Keratinocyte (primary cell): Measurements from ENCODE around the gene CSNK1D.

Source experiments
- EZH2 ChIP-seq: IDR thresholded peaks from one replicate; pipeline ENCODE4 v1.6.1; 2012; ENCODE audit warnings: inconsistent platforms, mild to moderate bottlenecking, low read length, moderate library complexity
- TF ChIP-seq, protein P1 (sequence below), 3 experiments: IDR thresholded peaks in 1 of 3; conservative IDR thresholded peaks in 1 of 3; optimal IDR thresholded peaks in 1 of 3; 2 replicates in 2 of 3; 3 replicates in 1 of 3; pipeline versions ENCODE3 to v1.5.1; 2011; ENCODE audit warnings: low read length in 3 of 3, mild to moderate bottlenecking in 3 of 3, moderate library complexity in 2 of 3, control low read depth in 1 of 3, inconsistent platforms in 1 of 3; ENCODE audit not compliant: insufficient read depth in 2 of 3; ENCODE audit errors: extremely low read depth in 1 of 3

DNA sequence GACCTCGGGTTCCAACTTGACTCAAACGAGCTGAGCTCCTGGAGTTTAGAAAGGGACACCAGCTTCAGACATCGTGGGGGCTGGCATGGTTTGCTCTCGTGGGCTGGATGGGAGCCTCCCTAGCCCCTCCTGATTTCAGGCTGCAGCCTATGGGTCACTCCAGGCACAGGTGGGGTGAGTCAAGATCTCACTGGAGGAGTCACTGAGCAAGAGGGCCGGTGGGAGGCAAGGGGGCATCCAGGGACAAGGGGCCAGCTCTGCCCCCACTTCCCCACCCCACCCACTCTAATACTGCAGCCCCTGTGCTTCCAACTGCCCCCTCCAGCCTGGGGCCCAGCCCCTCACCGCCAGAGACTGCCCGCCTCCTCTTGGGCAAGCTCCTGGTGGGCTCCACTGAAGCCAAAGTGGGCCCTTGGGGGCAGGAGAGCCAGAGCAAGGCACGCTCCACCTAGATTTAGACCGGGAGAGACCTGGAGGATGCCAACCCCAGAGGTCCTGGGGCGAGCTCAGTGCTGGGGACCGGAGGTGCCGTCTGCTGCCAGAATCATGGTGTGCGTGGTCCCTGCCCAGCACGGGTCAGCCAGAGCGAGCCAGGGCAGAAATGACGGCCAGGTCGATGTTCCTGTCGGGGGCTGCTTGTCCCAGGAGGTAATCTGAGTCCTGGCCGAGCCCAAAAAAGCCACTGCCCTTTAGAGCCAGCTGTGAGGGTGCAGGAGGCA lies 38.3 kb downstream of the CSNK1D start:
- TF ChIP-seq, protein P1, sequence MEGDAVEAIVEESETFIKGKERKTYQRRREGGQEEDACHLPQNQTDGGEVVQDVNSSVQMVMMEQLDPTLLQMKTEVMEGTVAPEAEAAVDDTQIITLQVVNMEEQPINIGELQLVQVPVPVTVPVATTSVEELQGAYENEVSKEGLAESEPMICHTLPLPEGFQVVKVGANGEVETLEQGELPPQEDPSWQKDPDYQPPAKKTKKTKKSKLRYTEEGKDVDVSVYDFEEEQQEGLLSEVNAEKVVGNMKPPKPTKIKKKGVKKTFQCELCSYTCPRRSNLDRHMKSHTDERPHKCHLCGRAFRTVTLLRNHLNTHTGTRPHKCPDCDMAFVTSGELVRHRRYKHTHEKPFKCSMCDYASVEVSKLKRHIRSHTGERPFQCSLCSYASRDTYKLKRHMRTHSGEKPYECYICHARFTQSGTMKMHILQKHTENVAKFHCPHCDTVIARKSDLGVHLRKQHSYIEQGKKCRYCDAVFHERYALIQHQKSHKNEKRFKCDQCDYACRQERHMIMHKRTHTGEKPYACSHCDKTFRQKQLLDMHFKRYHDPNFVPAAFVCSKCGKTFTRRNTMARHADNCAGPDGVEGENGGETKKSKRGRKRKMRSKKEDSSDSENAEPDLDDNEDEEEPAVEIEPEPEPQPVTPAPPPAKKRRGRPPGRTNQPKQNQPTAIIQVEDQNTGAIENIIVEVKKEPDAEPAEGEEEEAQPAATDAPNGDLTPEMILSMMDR (optimal IDR thresholded peaks at IDR 0.05 in 1 of 3, IDR thresholded peaks at IDR 0.05 in 1 of 3, conservative IDR thresholded peaks at IDR 0.05 in 1 of 3; ENCODE audit: extremely low read depth in 1 of 3, insufficient read depth in 2 of 3, low read length in 3 of 3): no peak
- TF ChIP-seq EZH2: no peak
